K562 (cell line): ENCODE data around the gene CCDC33. TPM values are rescaled to one million over a fixed set of nuclear protein-coding genes. Genes with fewer than 3 reads are reported as not detected.

Experiments
- IFI16 ChIP-seq: fragments of 250-450 bp; sonication (Bioruptor Pico); IDR thresholded peaks from 2 replicates; pipeline ENCODE4 v2.1.2; 2022; ENCODE audit warnings: mild to moderate bottlenecking, inconsistent platforms
- polyA plus RNA-seq, 8 experiments: library from polyadenylated mRNA; depleted of rRNA in 4 of 8; stranded (reverse) in 5 of 8; unstranded in 3 of 8; fragments of >200 nt; fragmentation: Nextera tagmentation in 2 of 8; fragmentation: Illumina TruSeq in 1 of 8; extraction: Ambion mirVana in 2 of 8; extraction: Trizol in 1 of 8; gene quantifications; 2 replicates each; pipeline versions ENCODE4 v1.2.1 to v1.2.3, GENCODE V29; 2011 to 2014; ENCODE audit warnings: inconsistent platforms in 1 of 8, missing spikeins in 1 of 8
- total RNA-seq, 7 experiments: library from RNA; depleted of rRNA in 6 of 7; stranded (reverse); fragments of >200 nt in 6 of 7; fragmentation: Illumina TruSeq in 2 of 7; extraction: Trizol in 2 of 7; gene quantifications; 2 replicates each; pipeline versions ENCODE4 v1.2.1 to v1.2.3, GENCODE V29; 2011 to 2021; ENCODE audit warnings: low replicate concordance in 1 of 7
- TF ChIP-seq, protein P1 (sequence below), 2 experiments: fragments of 450-650 bp; conservative IDR thresholded peaks; 2 replicates each; pipeline ENCODE4 v1.6.1; 2017; ENCODE audit warnings: mild to moderate bottlenecking in 2 of 2, moderate library complexity in 2 of 2
- TF ChIP-seq, protein P2 (sequence below): fragments of 200-400 bp; formaldehyde crosslinking; IDR thresholded peaks from 2 replicates; pipeline ENCODE4 v1.6.1; 2017; ENCODE audit warnings: mild to moderate bottlenecking, low read depth, low read length, moderate library complexity

Gene CCDC33
- total and polyA plus RNA-seq, 9 of the 15 experiments (the other 6 are each of a cell fraction or from before 2014, with no cell fraction given) = 0.08 to 1.1 (median 0.15) TPM; not detected in 4

DNA sequence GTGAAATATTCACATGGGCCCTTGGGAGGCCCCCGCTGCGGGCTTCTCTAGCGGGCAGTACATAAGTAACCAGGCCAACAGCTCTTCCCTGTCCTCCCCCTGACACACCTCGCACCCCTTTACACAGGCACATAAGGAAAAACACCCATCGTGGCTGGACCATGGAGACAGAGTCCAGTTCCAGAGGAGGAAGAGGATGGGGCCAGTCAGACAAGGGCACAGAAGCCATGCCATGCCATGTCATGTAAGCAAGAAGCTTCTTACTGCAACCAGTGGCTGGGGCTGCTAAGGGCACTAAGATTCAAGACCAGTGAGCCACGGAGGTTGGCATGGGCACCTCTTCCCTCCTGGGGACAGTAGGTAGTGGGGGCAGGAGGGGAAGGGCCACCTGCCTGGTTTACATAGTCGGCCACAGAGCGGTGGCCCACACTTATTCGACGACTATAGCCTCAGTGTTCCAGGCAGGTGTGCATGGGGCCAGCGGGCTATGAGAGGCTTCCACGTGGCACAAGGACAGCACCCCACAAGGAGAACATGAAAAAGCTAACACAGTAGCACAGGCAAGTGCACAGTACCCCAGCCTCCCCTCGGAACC, 137.0 kb downstream of the CCDC33 start (continued):
- TF ChIP-seq, protein P1, sequence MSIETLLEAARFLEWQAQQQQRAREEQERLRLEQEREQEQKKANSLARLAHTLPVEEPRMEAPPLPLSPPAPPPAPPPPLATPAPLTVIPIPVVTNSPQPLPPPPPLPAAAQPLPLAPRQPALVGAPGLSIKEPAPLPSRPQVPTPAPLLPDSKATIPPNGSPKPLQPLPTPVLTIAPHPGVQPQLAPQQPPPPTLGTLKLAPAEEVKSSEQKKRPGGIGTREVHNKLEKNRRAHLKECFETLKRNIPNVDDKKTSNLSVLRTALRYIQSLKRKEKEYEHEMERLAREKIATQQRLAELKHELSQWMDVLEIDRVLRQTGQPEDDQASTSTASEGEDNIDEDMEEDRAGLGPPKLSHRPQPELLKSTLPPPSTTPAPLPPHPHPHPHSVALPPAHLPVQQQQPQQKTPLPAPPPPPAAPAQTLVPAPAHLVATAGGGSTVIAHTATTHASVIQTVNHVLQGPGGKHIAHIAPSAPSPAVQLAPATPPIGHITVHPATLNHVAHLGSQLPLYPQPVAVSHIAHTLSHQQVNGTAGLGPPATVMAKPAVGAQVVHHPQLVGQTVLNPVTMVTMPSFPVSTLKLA (conservative IDR thresholded peaks at IDR 0.05) = no peak
- no peak for TF ChIP-seq IFI16 (CRISPR knock-in tag)
- TF ChIP-seq, protein P2, sequence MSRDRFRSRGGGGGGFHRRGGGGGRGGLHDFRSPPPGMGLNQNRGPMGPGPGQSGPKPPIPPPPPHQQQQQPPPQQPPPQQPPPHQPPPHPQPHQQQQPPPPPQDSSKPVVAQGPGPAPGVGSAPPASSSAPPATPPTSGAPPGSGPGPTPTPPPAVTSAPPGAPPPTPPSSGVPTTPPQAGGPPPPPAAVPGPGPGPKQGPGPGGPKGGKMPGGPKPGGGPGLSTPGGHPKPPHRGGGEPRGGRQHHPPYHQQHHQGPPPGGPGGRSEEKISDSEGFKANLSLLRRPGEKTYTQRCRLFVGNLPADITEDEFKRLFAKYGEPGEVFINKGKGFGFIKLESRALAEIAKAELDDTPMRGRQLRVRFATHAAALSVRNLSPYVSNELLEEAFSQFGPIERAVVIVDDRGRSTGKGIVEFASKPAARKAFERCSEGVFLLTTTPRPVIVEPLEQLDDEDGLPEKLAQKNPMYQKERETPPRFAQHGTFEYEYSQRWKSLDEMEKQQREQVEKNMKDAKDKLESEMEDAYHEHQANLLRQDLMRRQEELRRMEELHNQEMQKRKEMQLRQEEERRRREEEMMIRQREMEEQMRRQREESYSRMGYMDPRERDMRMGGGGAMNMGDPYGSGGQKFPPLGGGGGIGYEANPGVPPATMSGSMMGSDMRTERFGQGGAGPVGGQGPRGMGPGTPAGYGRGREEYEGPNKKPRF = no peak
- TF ChIP-seq, all 486 proteins: peak for 0
